Measurements from ENCODE around the gene AIPL1. TPM values are rescaled to one million over a fixed set of nuclear protein-coding genes. Genes with fewer than 3 reads are reported as not detected.

AIPL1 gene
- total and polyA plus RNA-seq, 2 donors (not counting 3 experiments of a cell fraction or from before 2014, with no cell fraction given) = not detected

- no TSS peak for BruUV-seq (replicated peaks)
- intact Hi-C loops (cut with micrococcal nuclease) = no loop called here
- H3K27ac ChIP-seq (ENCODE audit: insufficient read depth, low read depth, low read length) = no peak overlapping the region
- dilution Hi-C loops (cut with MboI; ENCODE audit: extremely low pct_ligation_motif_present, low sequenced_read_pairs) = no loop called here
- H3K4me1 ChIP-seq (ENCODE audit: control insufficient read depth, extremely low read depth, insufficient read depth, low read length) = no peaks in the 10 kb centered on the region
- no peak overlapping the region for H2AFZ ChIP-seq (ENCODE audit: low read depth, low read length)
- H3K9me3 ChIP-seq (replicated peaks; ENCODE audit: control insufficient read depth, insufficient read depth, low read length) = no peaks in the 10 kb centered on the region
- no peak overlapping the region for H3K9ac ChIP-seq (replicated peaks; ENCODE audit: extremely low read depth, insufficient read depth, low read length)
- H3K9me1 ChIP-seq (replicated peaks; ENCODE audit: control insufficient read depth, extremely low read depth, insufficient read depth, low read length) = no peaks in the 10 kb centered on the region
- ChIA-PET POLR2A (no interaction called here), CTCF (interaction anchor here (1.5 kb wide), 1 partner anchor 614 kb away, joined by 3 read pairs; no protein-coding TSS in a partner anchor)
- H3K36me3 ChIP-seq (ENCODE audit: control insufficient read depth in 2 of 2, extremely low read depth in 1 of 2, insufficient read depth in 2 of 2, low read length in 2 of 2) = no peaks in the 10 kb centered on the region
- DNase-seq (ENCODE audit: low read depth, low spot score) (no peak), FAIRE-seq (peak; percentile 55)
- H3K27me3 ChIP-seq (ENCODE audit: control insufficient read depth in 2 of 2, insufficient read depth in 2 of 2, low read length in 2 of 2) = peaks cover 4 to 9% of the 10 kb centered on the region in 2 experiments
- H3K4me2 ChIP-seq (ENCODE audit: insufficient read depth, low read length) = no peak overlapping the region
- TF ChIP-seq CTCF (IDR thresholded peaks at IDR 0.05; ENCODE audit: extremely low read depth in 1 of 2, insufficient read depth in 1 of 2, low read depth in 1 of 2, low read length in 2 of 2) (no peak), POLR2AphosphoS5 (IDR thresholded peaks at IDR 0.05; ENCODE audit: insufficient read depth, low read depth, low read length) (no peak), GATA2 (IDR thresholded peaks at IDR 0.05; ENCODE audit: insufficient read depth, insufficient read length, low read depth, low read length) (no peak), FOS (IDR thresholded peaks at IDR 0.05; ENCODE audit: borderline replicate concordance, insufficient read depth, low read length) (no peak), MYC (IDR thresholded peaks at IDR 0.05; ENCODE audit: low read depth, low read length) (no peak), JUN (IDR thresholded peaks at IDR 0.05; ENCODE audit: borderline replicate concordance, insufficient read depth, insufficient read length, low read depth) (no peak), POLR2A (IDR thresholded peaks at IDR 0.05; ENCODE audit: low read depth, low read length) (no peak), EZH2 (IDR thresholded peaks at IDR 0.05; ENCODE audit: borderline replicate concordance, low read depth, low read length, severe bottlenecking) (no peak)
- TF ChIP-seq, protein P1, sequence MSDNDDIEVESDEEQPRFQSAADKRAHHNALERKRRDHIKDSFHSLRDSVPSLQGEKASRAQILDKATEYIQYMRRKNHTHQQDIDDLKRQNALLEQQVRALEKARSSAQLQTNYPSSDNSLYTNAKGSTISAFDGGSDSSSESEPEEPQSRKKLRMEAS (IDR thresholded peaks at IDR 0.05; ENCODE audit: insufficient read depth, insufficient read length) = no peak
- no peaks in the 10 kb centered on the region for H3K79me2 ChIP-seq (ENCODE audit: control insufficient read depth, insufficient read depth, low read length)
- no peaks in the 10 kb centered on the region for H4K20me1 ChIP-seq (replicated peaks; ENCODE audit: control insufficient read depth, extremely low read depth, insufficient read depth, low read length)
- H3K4me3 ChIP-seq (replicated peaks in 1 of 3; ENCODE audit: insufficient read depth in 1 of 3, low read depth in 1 of 3, low read length in 3 of 3) = no peak overlapping the region
Measured at GRCh38 chr17:6408276-6408675, 26.6 kb downstream of the AIPL1 start.

Measured in endothelial cell of umbilical vein (primary cell).